AG09319 (cell line): ENCODE results near the gene MYO3A.

Experiments
- DNase-seq: peaks from one replicate; pipeline ENCODE4 v3.0.0-alpha.2; 2010; ENCODE audit warnings: low read depth; ENCODE audit errors: extremely low read depth
- CTCF ChIP-seq: IDR thresholded peaks from 2 replicates; pipeline ENCODE4 v1.5.1; 2011; ENCODE audit warnings: low read depth, mild to moderate bottlenecking, inconsistent platforms, low read length, moderate library complexity

MYO3A gene

GRCh38 chr10:25952857-25953256 lies 18.8 kb downstream of the MYO3A start:
- no peak for TF ChIP-seq CTCF
- no peak for DNase-seq

- DNase-seq, result no peak
- no peak for TF ChIP-seq CTCF
Observed at GRCh38 chr10:25954851-25955250, 20.8 kb downstream of the MYO3A start.

- no peak for DNase-seq
- no peak for TF ChIP-seq CTCF
Observed at GRCh38 chr10:25959540-25960232, 25.7 kb downstream of the MYO3A start.

DNA sequence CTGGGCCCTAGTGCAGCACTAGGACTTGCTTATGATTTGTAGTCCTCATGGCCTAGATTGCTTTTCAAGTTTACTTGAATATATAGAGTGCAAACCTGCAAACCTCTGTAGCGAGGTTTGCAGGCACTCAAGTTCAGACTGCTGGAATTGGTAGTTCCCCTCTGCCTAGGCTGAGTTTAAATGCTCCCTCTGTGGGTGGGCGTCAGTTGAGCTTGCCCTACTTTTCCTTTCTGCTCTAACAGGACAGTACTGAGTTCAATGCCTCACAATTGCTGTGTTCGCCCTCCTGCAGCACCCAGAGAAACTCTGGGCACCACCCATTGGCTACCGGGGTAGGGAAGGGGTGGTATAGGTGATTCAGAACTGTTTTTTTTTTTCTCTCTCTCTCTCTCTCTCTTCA lies 31.6 kb downstream of the MYO3A start:
- TF ChIP-seq CTCF, result no peak
- DNase-seq, result no peak

DNA sequence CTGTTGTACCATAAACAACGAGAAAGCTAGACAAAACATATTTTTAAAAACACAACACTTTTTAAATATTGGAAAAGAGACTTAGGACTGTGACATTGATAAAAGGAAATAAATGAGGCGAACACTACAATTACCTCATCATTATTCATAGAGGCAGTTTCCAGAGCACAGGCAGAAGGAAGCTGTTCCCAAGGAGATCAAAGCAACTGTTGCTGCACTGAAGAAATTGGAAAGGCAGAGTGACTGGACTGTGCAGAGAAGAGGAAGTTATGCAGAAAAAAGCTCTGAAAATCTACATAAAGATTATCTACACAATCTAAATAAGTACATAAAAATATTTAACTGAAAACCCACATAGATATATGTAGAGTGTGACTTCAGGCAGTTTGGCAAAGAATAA lies 32.8 kb downstream of the MYO3A start:
- TF ChIP-seq CTCF, result no peak
- no peak for DNase-seq

- no peak for DNase-seq
- TF ChIP-seq CTCF, result no peak
Observed at GRCh38 chr10:25972631-25973030, 38.6 kb downstream of the MYO3A start.

GRCh38 chr10:25974897-25975459 lies 40.9 kb downstream of the MYO3A start:
- DNase-seq, result no peak
- no peak for TF ChIP-seq CTCF
